Colonic mucosa (tissue), 4 donors: Measurements from ENCODE around the gene CALCOCO2. TPM values are rescaled to one million over a fixed set of nuclear protein-coding genes. Genes with fewer than 3 reads are reported as not detected.

Experiments used
- DNase-seq: peaks from one replicate; pipeline ENCODE4 v3.0.0-alpha.2; 2020
- H3K27ac ChIP-seq: fragments of 200-600 bp; one replicate; pipeline ENCODE4 v1.8.0; 2021
- H3K27me3 ChIP-seq: fragments of 200-600 bp; one replicate; pipeline ENCODE4 v1.8.0; 2021
- H3K36me3 ChIP-seq: fragments of 200-600 bp; one replicate; pipeline ENCODE4 v1.8.0; 2021
- H3K4me1 ChIP-seq: fragments of 200-600 bp; one replicate; pipeline ENCODE4 v1.8.0; 2021; ENCODE audit warnings: mild to moderate bottlenecking
- H3K4me3 ChIP-seq: fragments of 200-600 bp; one replicate; pipeline ENCODE4 v1.8.0; 2021
- H3K9ac ChIP-seq, 2 donors: one replicate each; pipeline ENCODE4 v1.7.0; 2013; ENCODE audit warnings: control low read depth in 2 of 2, low read depth in 2 of 2, low read length in 2 of 2
- H3K9me3 ChIP-seq: fragments of 200-600 bp; one replicate; pipeline ENCODE4 v1.8.0; 2021
- CTCF ChIP-seq: fragments of 200-600 bp; IDR thresholded peaks from one replicate; pipeline ENCODE4 v1.8.0; 2022; ENCODE audit warnings: antibody characterized with exemption, mild to moderate bottlenecking
- intact Hi-C: fragments of 100-400 bp; cut with DNase I; formaldehyde crosslinking; loops from one replicate; pipeline ENCODE4 v1.14.1; 2022
- total RNA-seq, 2 donors: library from RNA; stranded (reverse); fragmentation: NEBNext Ultra II Directional in 1 of 2; extraction: Animal tissue kit (Norgen Biotek cat#: 25700) in 1 of 2; gene quantifications; one replicate each; pipeline ENCODE4 v1.2.1, GENCODE V29; 2021
- donor health status: healthy.
- donor health status: DM: no; HTN: no; CAD: no.
- donor health status: DM: no; HTN: no; CAD: no.

The CALCOCO2 gene
- total RNA-seq, 2 donors from 2014 or later: 187 to 232 TPM

GRCh38 chr17:48804936-48805411, 25.9 kb upstream of the CALCOCO2 start:
- Histone ChIP-seq H3K9ac (peak overlapping the region in 1 of 2 donors; percentile 35), H3K4me3 (no peak overlapping the region), H3K9me3 (no peaks in the 10 kb centered on the region), H3K4me1 (peaks cover 15% of the 10 kb centered on the region), H3K27ac (no peak overlapping the region), H3K36me3 (no peaks in the 10 kb centered on the region), H3K27me3 (no peaks in the 10 kb centered on the region)
- DNase-seq: peak; percentile 91
- peak; percentile 92 for TF ChIP-seq CTCF
- intact Hi-C loops: loop anchor here (10.0 kb wide), 1 partner anchor 230 kb away; no protein-coding TSS in a partner anchor

GRCh38 chr17:48809182-48809581, 21.7 kb upstream of the CALCOCO2 start:
- Histone ChIP-seq H3K27me3 (no peaks in the 10 kb centered on the region), H3K27ac (peak overlapping the region; percentile 72), H3K4me1 (peaks cover 10% of the 10 kb centered on the region), H3K9me3 (no peaks in the 10 kb centered on the region), H3K4me3 (no peak overlapping the region), H3K36me3 (no peaks in the 10 kb centered on the region), H3K9ac (peak overlapping the region in 1 of 2 donors; percentile 41)
- TF ChIP-seq CTCF: no peak
- peak; percentile 82 for DNase-seq
- intact Hi-C loops: loop anchor here (10.0 kb wide), 1 partner anchor 226 kb away; no protein-coding TSS in a partner anchor

- Histone ChIP-seq H3K9me3 (no peaks in the 10 kb centered on the region), H3K4me1 (peaks cover 10% of the 10 kb centered on the region), H3K36me3 (no peaks in the 10 kb centered on the region), H3K27me3 (no peaks in the 10 kb centered on the region), H3K9ac (peak overlapping the region in 1 of 2 donors; percentile 67), H3K4me3 (no peak overlapping the region), H3K27ac (peak overlapping the region; percentile 79)
- intact Hi-C loops: loop anchor here (5.0 kb wide), 1 partner anchor 60 kb away; no protein-coding TSS in a partner anchor
- DNase-seq: peak; percentile 65
- TF ChIP-seq CTCF: no peak
Measured at GRCh38 chr17:48812001-48812400, 18.8 kb upstream of the CALCOCO2 start.

GRCh38 chr17:48814504-48814903, 16.3 kb upstream of the CALCOCO2 start:
- no peak overlapping the region for H3K27ac ChIP-seq
- H3K9ac ChIP-seq: no peak overlapping the region
- H3K27me3 ChIP-seq: no peaks in the 10 kb centered on the region
- TF ChIP-seq CTCF: peak; percentile 76
- peak; percentile 78 for DNase-seq
- H3K4me3 ChIP-seq: no peak overlapping the region
- no peaks in the 10 kb centered on the region for H3K36me3 ChIP-seq
- intact Hi-C loops: loop anchor here (5.0 kb wide), 1 partner anchor 58 kb away; no protein-coding TSS in a partner anchor
- no peaks in the 10 kb centered on the region for H3K9me3 ChIP-seq
- H3K4me1 ChIP-seq: peaks cover 4% of the 10 kb centered on the region

GRCh38 chr17:48815311-48815710, 15.5 kb upstream of the CALCOCO2 start:
- Histone ChIP-seq H3K4me3 (no peak overlapping the region), H3K27ac (no peak overlapping the region), H3K9ac (no peak overlapping the region), H3K4me1 (peaks cover 4% of the 10 kb centered on the region), H3K27me3 (no peaks in the 10 kb centered on the region), H3K9me3 (no peaks in the 10 kb centered on the region), H3K36me3 (no peaks in the 10 kb centered on the region)
- no peak for DNase-seq
- no peak for TF ChIP-seq CTCF
- intact Hi-C loops: no loop called here
